Aorta (tissue), 5 donors: Measurements from ENCODE around the gene PPM1B. TPM values are rescaled to one million over a fixed set of nuclear protein-coding genes. Genes with fewer than 3 reads are reported as not detected.
"Not testable (repeated sequence)": the region's sequence is repeated elsewhere in the genome, so short reads cannot be mapped to it uniquely, and the experiment has no call there.

Source experiments
- ATAC-seq: fragments of 200-7000 bp; cut with Tn5 transposase; one replicate; pipeline ENCODE4 v1.9.1; 2022; ENCODE audit warnings: moderate library complexity; ENCODE audit not compliant: low FRiP score
- DNase-seq, 2 donors: peaks; one replicate each; pipeline ENCODE4 v3.0.0-alpha.2; 2020
- H3K27ac ChIP-seq, 2 donors: one replicate each; pipeline ENCODE4 v1.5.1; 2013; ENCODE audit warnings: low read length in 2 of 2, mild to moderate bottlenecking in 2 of 2, moderate library complexity in 2 of 2, control low read depth in 1 of 2, inconsistent platforms in 1 of 2, low read depth in 1 of 2
- H3K27me3 ChIP-seq, 2 donors: one replicate each; pipeline ENCODE4 v1.6.1; 2013; ENCODE audit warnings: control low read depth in 1 of 2, low read length in 1 of 2, mild to moderate bottlenecking in 1 of 2, moderate library complexity in 1 of 2; ENCODE audit not compliant: insufficient read depth in 2 of 2, control insufficient read depth in 1 of 2
- H3K36me3 ChIP-seq, 2 donors: one replicate each; pipeline ENCODE4 v1.6.1; 2013; ENCODE audit warnings: control low read depth in 1 of 2, low read length in 1 of 2, mild to moderate bottlenecking in 1 of 2; ENCODE audit not compliant: insufficient read depth in 2 of 2, control insufficient read depth in 1 of 2
- H3K4me1 ChIP-seq, 2 donors: one replicate each; pipeline ENCODE4 v1.6.1; 2013; ENCODE audit warnings: low read length in 2 of 2, control low read depth in 1 of 2, mild to moderate bottlenecking in 1 of 2, moderate library complexity in 1 of 2; ENCODE audit not compliant: insufficient read depth in 2 of 2, control insufficient read depth in 1 of 2
- H3K4me3 ChIP-seq, 2 donors: one replicate each; pipeline ENCODE4 v1.5.1; 2013; ENCODE audit warnings: low read length in 2 of 2, control low read depth in 1 of 2, mild to moderate bottlenecking in 1 of 2
- H3K9me3 ChIP-seq: one replicate; pipeline ENCODE4 v1.6.1; 2013; ENCODE audit warnings: mild to moderate bottlenecking, low read length; ENCODE audit not compliant: control insufficient read depth
- WGBS, 2 donors: extraction: QIAGEN DNeasy Blood & Tissue Kit; methylation state at CpG; one replicate each; pipeline ENCODE4 v1.1.7; 2013; 5-methylcytosine and 5-hydroxymethylcytosine counted together
- intact Hi-C, 2 donors: fragments of 100-400 bp; cut with DNase I; formaldehyde crosslinking; loops; one replicate each; pipeline versions ENCODE4 v1.14.2 to v1.15.0; 2022
- polyA plus RNA-seq, 2 donors: library from polyadenylated mRNA; stranded (reverse); fragments of 200-250 nt; gene quantifications; one replicate each; pipeline ENCODE4 v1.2.3, GENCODE V29; 2013
- total RNA-seq, 2 donors: library from RNA; stranded (reverse); fragmentation: NEBNext Ultra II Directional; extraction: Animal tissue kit (Norgen Biotek cat#: 25700); gene quantifications; one replicate each; pipeline ENCODE4 v1.2.1, GENCODE V29; 2021
- donor health status: healthy with polysubstance abuse.
- donor health status: Bipolar disorder and iron deficiency.
- donor health status: DM: no; HTN: no; CAD: no.
- donor health status: DM: no; HTN: no; CAD: no.
- donor health status: DM: yes; HTN: yes; CAD: no.

Gene PPM1B
- total and polyA plus RNA-seq, 4 donors: 42.1 to 75.6 (median 50.3) TPM

DNA sequence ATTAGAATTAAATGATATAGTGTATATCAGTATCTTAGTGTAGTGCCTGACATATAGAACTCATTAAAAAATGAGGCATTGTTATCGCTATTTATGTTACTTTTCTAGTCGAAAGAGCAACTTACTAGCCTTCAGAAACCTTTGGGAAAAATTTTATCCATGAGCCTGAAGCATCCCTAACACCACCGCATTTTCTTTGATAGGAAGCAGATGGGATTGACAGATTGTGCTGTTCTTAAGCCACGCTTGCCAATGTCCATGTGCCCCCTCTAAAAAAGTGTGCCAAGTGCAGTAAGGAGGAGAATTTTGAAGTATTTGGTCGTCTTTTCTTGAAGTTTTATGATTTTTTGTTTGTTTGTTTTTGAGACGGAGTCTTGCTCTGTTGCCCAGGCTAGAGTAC is 29.1 kb downstream of the PPM1B start:
- Histone ChIP-seq H3K4me1 (peaks cover 2 to 3% of the 10 kb centered on the region in 2 donors), H3K27ac (no peak overlapping the region), H3K9me3 (no peaks in the 10 kb centered on the region), H3K36me3 (peaks cover 0 to 7% of the 10 kb centered on the region in 2 donors), H3K4me3 (no peak overlapping the region), H3K27me3 (no peaks in the 10 kb centered on the region)
- no peak for DNase-seq
- intact Hi-C loops: no loop called here
- ATAC-seq: no peak
- 91% methylated on average over 6 of the region's 6 CpGs for WGBS, 2 donors

DNA sequence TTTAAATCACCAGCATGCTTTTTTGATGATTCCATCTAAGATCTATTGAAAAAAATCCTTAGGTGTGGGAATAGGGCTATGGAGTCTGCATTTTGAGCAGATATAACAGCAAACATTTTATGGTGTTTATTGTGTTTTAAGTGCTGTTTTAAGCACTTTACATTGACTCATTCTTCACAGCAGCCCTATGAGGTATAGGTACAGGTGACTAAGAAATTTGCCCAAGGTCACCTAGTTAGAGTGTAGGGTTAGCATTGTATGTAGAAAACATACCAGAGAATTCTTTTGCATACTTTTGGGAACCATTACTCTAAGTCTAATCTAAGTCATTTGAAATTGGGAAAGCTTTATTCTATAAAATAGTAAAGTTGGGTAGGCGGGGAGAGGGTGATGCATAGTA is 31.3 kb downstream of the PPM1B start:
- ATAC-seq (no peak), DNase-seq (no peak)
- Histone ChIP-seq H3K27ac (no peak overlapping the region), H3K4me1 (peaks cover 2 to 3% of the 10 kb centered on the region in 2 donors), H3K9me3 (no peaks in the 10 kb centered on the region), H3K4me3 (no peak overlapping the region), H3K27me3 (no peaks in the 10 kb centered on the region), H3K36me3 (peaks cover 0 to 7% of the 10 kb centered on the region in 2 donors)
- intact Hi-C loops: no loop called here
- WGBS, 2 donors: 96% methylated on average over 1 of the region's 1 CpG

DNA sequence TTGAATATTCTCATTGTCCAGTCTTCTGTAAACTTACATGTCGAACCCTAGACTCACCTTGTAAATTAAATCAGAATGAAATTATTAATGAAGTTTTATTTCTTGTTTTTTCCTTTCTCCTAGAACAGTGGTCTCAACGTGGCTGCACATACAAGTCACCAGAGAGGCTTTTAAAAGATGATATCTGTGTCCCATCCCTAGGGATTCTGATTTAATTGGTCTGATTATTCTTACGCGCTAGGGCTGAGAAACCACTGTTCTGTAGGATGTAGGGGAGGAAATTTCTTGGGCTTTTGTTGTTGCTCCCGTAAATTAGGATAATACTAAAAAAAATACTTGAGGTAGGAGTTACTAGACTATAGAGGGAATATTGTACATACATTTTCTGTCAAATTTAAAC is 32.1 kb downstream of the PPM1B start:
- Histone ChIP-seq H3K4me3 (no peak overlapping the region), H3K36me3 (peaks cover 0 to 6% of the 10 kb centered on the region in 2 donors), H3K9me3 (no peaks in the 10 kb centered on the region), H3K27me3 (no peaks in the 10 kb centered on the region), H3K4me1 (peaks cover 2 to 3% of the 10 kb centered on the region in 2 donors), H3K27ac (no peak overlapping the region)
- intact Hi-C loops: no loop called here
- DNase-seq (no peak), ATAC-seq (no peak)
- WGBS, 2 donors: 94 to 95% methylated on average over 5 of the region's 5 CpGs

DNA sequence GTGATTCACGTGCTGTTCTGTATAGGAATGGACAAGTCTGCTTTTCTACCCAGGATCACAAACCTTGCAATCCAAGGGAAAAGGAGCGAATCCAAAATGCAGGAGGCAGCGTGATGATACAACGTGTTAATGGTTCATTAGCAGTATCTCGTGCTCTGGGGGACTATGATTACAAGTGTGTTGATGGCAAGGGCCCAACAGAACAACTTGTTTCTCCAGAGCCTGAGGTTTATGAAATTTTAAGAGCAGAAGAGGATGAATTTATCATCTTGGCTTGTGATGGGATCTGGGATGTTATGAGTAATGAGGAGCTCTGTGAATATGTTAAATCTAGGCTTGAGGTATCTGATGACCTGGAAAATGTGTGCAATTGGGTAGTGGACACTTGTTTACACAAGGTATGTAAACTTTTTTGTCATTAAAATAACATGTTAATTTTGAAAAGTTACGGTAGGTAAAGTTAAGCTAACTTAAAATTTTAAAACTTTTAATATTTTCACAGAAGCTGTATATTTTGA is 33.0 kb downstream of the PPM1B start:
- H3K9me3 ChIP-seq: no peaks in the 10 kb centered on the region
- 91 to 92% methylated on average over 6 of the region's 6 CpGs for WGBS, 2 donors
- H3K4me3 ChIP-seq: no peak overlapping the region
- H3K36me3 ChIP-seq: peaks cover 0 to 5% of the 10 kb centered on the region in 2 donors
- ATAC-seq: no peak
- peaks cover 3 to 4% of the 10 kb centered on the region in 2 donors for H3K4me1 ChIP-seq
- H3K27ac ChIP-seq: no peak overlapping the region
- H3K27me3 ChIP-seq: no peaks in the 10 kb centered on the region
- intact Hi-C loops: no loop called here
- DNase-seq: no peak

DNA sequence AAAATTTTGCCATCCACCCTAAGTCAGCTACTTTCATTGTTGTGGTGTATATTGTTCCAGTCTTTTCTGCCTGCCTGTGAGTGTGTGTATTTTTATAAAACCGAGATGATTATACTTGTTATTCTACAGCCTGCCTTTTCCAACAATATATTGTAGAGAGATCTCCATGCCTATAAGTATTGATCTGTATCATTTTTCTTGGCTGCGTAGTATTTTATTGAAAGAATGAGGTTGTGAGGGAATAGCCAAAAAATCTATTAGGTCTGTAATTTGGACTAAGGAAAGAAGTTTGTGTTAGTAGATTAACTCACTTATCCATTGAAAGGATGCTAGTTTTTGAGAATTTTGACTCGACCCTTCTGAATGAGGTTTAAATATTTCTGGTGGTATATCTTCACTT is 34.9 kb downstream of the PPM1B start:
- DNase-seq (no peak), ATAC-seq (no peak)
- H3K27ac ChIP-seq: no peak overlapping the region
- H3K36me3 ChIP-seq: peaks cover 0 to 5% of the 10 kb centered on the region in 2 donors
- no peaks in the 10 kb centered on the region for H3K27me3 ChIP-seq
- H3K9me3 ChIP-seq: no peaks in the 10 kb centered on the region
- intact Hi-C loops: no loop called here
- WGBS, 2 donors: 94 to 98% methylated on average over 3 of the region's 3 CpGs
- H3K4me3 ChIP-seq: no peak overlapping the region
- peaks cover 3 to 4% of the 10 kb centered on the region in 2 donors for H3K4me1 ChIP-seq

DNA sequence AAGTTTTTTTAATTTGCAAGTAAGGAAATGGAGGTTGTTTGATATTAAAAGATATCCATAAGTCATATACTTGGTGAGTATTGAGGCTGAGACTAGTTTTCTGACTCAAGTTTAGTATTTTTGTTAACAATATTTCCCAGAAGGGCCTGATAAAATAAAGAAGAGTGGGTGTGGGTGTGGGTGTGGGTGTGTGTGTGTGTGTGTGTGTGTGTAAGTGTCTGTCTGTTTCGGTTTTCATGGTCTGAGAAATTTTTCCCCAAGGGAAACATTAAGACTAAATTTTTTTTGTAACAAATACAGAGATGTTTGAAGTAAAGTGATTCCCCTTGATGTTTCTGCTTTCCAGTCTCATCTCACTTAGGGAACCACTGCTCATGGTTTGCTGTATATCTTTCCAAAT is 36.5 kb downstream of the PPM1B start:
- Histone ChIP-seq H3K4me3 (no peak overlapping the region), H3K4me1 (peaks cover 2 to 3% of the 10 kb centered on the region in 2 donors), H3K27ac (no peak overlapping the region), H3K9me3 (no peaks in the 10 kb centered on the region), H3K27me3 (no peaks in the 10 kb centered on the region), H3K36me3 (peaks cover 0 to 5% of the 10 kb centered on the region in 2 donors)
- ATAC-seq: no peak
- DNase-seq: no peak
- intact Hi-C loops: no loop called here
- 34 to 42% methylated on average over 1 of the region's 1 CpG for WGBS, 2 donors

DNA sequence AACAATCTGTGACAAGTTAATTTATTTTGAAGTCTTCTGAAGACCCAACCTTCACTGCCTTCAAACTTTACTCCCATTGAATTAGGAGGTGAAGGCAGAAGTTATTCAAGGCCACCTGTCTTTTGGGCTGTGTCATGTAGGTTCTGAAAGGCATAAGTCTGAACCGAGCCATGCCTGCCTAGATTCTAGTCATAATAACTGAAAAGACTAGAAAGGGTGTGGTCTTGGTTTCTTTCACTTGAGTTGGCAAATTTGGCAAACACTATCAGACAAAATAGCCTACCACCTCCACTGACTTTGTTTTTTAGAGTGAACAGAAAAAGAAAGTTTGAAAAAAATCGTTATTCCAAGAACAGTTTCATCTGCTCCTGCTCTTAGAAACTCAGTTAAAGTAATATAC is 38.4 kb downstream of the PPM1B start:
- H3K36me3 ChIP-seq: no peaks in the 10 kb centered on the region
- WGBS, 2 donors: 68 to 75% methylated on average over 2 of the region's 2 CpGs
- H3K9me3 ChIP-seq: no peaks in the 10 kb centered on the region
- H3K27me3 ChIP-seq: no peaks in the 10 kb centered on the region
- no peak overlapping the region for H3K27ac ChIP-seq
- ATAC-seq (no peak), DNase-seq (no peak)
- peaks cover 0 to 2% of the 10 kb centered on the region in 2 donors for H3K4me1 ChIP-seq
- intact Hi-C loops: no loop called here
- H3K4me3 ChIP-seq: no peak overlapping the region

DNA sequence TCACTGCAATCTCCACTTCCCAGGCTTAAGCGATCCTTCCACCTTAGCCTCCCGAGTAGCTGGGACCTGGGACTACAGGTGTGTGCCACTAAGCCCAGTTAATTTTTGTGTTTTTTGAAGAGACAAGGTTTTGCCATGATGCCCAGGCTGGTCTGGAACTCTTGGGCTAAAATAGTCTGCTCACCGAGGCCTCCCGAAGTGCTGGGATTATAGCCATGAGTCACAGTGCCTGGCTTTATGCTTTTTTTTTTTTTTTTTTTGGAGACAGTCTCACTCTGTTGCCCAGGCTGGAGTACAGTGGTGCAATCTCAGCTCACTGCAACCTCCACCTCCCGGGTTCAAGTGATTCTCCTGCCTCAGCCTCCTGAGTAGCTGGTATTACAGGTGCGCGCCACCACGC is 39.0 kb downstream of the PPM1B start:
- H3K4me3 ChIP-seq, H3K9me3 ChIP-seq, H3K4me1 ChIP-seq, H3K27ac ChIP-seq, ATAC-seq, DNase-seq, H3K36me3 ChIP-seq, H3K27me3 ChIP-seq, intact Hi-C loops: not testable (repeated sequence)
- whole genome bisulfite sequencing, 2 donors: 76 to 77% methylated on average over 8 of the region's 8 CpGs

DNA sequence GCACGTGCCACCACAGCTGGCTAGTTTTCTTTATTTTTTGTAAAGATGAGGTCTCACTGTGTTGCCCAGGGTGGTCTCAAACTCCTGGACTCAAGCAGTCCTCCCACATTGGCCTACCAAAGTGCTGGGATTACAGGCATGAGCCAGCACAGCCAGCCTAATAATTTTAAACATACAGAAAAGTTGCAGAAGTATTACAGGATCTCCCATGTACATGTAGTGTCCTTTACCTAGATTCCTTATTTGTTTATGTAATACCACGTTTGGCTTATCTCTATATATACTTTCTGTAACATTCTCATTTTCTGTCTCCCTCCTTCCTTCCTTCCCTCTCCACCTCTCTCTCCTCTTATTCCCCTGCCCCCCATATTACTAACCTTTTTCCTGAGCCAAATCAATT is 41.7 kb downstream of the PPM1B start:
- Histone ChIP-seq H3K9me3 (no peaks in the 10 kb centered on the region), H3K36me3 (peaks cover 0 to 3% of the 10 kb centered on the region in 2 donors), H3K27ac (no peak overlapping the region), H3K27me3 (no peaks in the 10 kb centered on the region), H3K4me1 (peaks cover 0 to 2% of the 10 kb centered on the region in 2 donors), H3K4me3 (no peak overlapping the region)
- 83 to 89% methylated on average over 2 of the region's 2 CpGs for WGBS, 2 donors
- DNase-seq (no peak), ATAC-seq (no peak)
- intact Hi-C loops: no loop called here
